ENCODE measurements around the gene PLA2G2D. TPM values are rescaled to one million over a fixed set of nuclear protein-coding genes. Genes with fewer than 3 reads are reported as not detected.

PLA2G2D gene
- total RNA-seq, 1 donor from 2014 or later, result 0.27 TPM

DNA sequence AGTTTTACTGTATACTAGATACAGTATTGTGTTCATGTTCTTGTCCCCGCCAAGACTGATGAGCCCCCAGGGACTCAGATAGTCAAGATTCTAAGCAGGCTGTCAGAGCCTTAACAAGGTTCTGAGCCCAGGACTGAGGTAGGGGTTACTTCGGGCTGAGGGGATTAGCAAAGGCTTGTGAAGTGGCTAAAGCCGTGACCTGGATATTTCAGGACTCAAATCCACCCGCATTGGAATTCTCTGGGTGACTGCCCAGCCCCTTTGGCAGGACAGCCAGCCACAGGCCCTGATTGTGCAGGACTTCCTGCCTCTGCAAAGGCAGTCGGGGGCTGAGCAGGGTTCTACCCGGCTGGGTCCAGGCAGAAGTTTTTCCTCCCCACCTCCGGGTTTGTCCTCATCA, 49.5 kb downstream of the PLA2G2D start, which contains the start of gene PLA2G5:
Gene PLA2G5 (plus strand): TSS at position 321 of the 400 bp plus-strand sequence. CDS start 14,637 bp downstream, outside the sequence.
- Histone ChIP-seq H3K9me3 (no peaks in the 10 kb centered on the region), H3K27me3 (ENCODE audit: low read depth) (no peaks in the 10 kb centered on the region), H3K4me3 (peak within 1 kb of the TSS; percentile 43), H3K4me1 (peaks cover 10% of the 10 kb centered on the region), H3K27ac (no peak within 1 kb of the TSS), H3K36me3 (no peaks in the 10 kb centered on the region)
- TF ChIP-seq, protein P1, sequence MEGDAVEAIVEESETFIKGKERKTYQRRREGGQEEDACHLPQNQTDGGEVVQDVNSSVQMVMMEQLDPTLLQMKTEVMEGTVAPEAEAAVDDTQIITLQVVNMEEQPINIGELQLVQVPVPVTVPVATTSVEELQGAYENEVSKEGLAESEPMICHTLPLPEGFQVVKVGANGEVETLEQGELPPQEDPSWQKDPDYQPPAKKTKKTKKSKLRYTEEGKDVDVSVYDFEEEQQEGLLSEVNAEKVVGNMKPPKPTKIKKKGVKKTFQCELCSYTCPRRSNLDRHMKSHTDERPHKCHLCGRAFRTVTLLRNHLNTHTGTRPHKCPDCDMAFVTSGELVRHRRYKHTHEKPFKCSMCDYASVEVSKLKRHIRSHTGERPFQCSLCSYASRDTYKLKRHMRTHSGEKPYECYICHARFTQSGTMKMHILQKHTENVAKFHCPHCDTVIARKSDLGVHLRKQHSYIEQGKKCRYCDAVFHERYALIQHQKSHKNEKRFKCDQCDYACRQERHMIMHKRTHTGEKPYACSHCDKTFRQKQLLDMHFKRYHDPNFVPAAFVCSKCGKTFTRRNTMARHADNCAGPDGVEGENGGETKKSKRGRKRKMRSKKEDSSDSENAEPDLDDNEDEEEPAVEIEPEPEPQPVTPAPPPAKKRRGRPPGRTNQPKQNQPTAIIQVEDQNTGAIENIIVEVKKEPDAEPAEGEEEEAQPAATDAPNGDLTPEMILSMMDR (IDR thresholded peaks at IDR 0.05), result no peak
- intact Hi-C loops (cut with DNase I), result no loop called here
- DNase-seq (no peak), ATAC-seq (peak; percentile 55 to 69)

DNA sequence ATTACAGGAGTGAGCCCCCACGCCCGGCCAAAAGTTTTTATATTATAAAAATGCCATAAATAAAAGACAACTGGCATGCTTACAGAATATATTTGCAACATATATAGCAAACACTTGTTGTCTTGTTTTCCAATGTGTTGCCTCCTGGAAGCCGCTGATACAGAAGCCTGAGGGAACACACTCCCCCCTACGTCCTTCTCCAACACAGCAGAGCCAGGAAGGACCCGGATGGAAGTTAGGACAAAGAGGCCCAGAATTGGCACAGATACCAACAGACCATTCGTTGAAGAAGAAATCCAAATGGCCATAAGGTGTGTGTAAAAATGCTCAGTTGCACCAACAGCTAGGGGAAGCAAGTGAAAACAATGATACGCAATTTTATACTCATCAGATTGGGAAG, 50.6 kb downstream of the PLA2G2D start:
- no peak for ATAC-seq
- no peak overlapping the region for H3K4me3 ChIP-seq
- TF ChIP-seq, protein P1 (IDR thresholded peaks at IDR 0.05), result no peak
- peaks cover 10% of the 10 kb centered on the region for H3K4me1 ChIP-seq
- H3K27me3 ChIP-seq (ENCODE audit: low read depth), result no peaks in the 10 kb centered on the region
- DNase-seq, result no peak
- H3K9me3 ChIP-seq, result no peaks in the 10 kb centered on the region
- no peaks in the 10 kb centered on the region for H3K36me3 ChIP-seq
- intact Hi-C loops (cut with DNase I), result no loop called here
- H3K27ac ChIP-seq, result no peak overlapping the region

DNA sequence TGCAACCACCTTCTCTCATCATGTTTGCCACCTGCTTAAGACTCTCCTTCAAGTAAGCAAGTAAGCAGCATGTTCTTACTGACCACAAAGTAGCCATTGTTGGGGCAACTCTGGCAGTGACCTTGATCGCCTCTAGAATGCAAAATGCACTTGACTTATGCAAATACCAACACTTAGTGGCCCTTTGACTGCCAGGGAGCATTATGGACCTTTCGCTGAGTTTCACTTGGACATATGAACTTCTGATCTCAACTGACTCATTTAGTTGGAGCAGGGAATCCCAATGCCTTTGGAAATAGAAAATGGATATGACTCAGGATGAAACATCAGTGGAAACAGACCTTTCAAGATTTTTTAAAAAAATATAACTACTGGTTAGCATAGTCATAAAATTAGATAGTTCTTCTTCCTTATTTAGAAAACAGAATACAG, 55.5 kb downstream of the PLA2G2D start:
- TF ChIP-seq, protein P1 (IDR thresholded peaks at IDR 0.05), result no peak
- Histone ChIP-seq H3K27ac (no peak overlapping the region), H3K4me3 (no peak overlapping the region), H3K27me3 (ENCODE audit: low read depth) (no peaks in the 10 kb centered on the region), H3K9me3 (no peaks in the 10 kb centered on the region), H3K36me3 (no peaks in the 10 kb centered on the region), H3K4me1 (peaks cover 10% of the 10 kb centered on the region)
- DNase-seq (no peak), ATAC-seq (peak; percentile 45 to 80)
- intact Hi-C loops (cut with DNase I), result no loop called here

Other genes with a start within 250 kb of the PLA2G2D start
- 11.5 TPM for gene OTUD3, start 237.1 kb downstream of the PLA2G2D start, total RNA-seq
- gene PLA2G2E, start 195.9 kb downstream of the PLA2G2D start, total RNA-seq, result not detected
- gene PLA2G2A, start 139.9 kb downstream of the PLA2G2D start, total RNA-seq, result 181 TPM
- 7.4 TPM for gene PLA2G5, start 49.3 kb downstream of the PLA2G2D start, total RNA-seq
- not detected for gene PLA2G2F, start 19.8 kb upstream of the PLA2G2D start, total RNA-seq
- 7.8 TPM for gene UBXN10, start 66.6 kb upstream of the PLA2G2D start, total RNA-seq
- not detected for gene PLA2G2C, start 67.0 kb upstream of the PLA2G2D start, total RNA-seq
- gene VWA5B1, start 171.3 kb upstream of the PLA2G2D start, total RNA-seq, result 0.30 TPM

Measured in lower lobe of right lung (tissue), 2 donors.